ENCODE data around the gene C12orf42. TPM values are rescaled to one million over a fixed set of nuclear protein-coding genes. Genes with fewer than 3 reads are reported as not detected.

Gene C12orf42
- total RNA-seq, 1 experiment from 2014 or later = 0.37 TPM

DNA sequence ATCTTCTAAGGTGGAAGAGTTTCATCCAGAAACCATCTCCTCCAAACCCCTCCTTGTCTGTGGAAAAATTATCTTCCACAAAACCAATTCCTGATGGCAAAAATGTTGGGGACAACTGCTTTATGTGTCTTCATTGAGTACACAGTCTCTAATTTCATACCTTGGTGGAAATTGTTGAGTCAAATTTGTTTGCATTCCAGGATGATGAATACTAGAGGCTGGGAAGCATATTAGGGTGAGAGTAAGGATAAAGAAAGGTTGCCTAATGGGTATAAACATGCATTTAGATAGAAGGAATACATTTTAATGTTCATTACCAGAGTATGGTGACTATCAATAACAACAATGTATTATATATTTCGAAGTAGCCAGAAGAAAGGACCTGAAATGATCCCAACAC, 98.2 kb downstream of the C12orf42 start:
- ChIA-PET CTCF (no interaction called here), POLR2A (no interaction called here)
- no peak overlapping the region for H3K27ac Mint-ChIP-seq
- H3K4me3 Mint-ChIP-seq = no peak overlapping the region
- H3K27me3 Mint-ChIP-seq (ENCODE audit: low read depth) = no peaks in the 10 kb centered on the region
- DNase-seq (ENCODE audit: low spot score) = no peak
- peaks cover 16% of the 10 kb centered on the region for H3K4me1 Mint-ChIP-seq
- ATAC-seq = no peak
- no peaks in the 10 kb centered on the region for H3K36me3 Mint-ChIP-seq
- peaks cover 7% of the 10 kb centered on the region for H3K9me3 Mint-ChIP-seq
- TF ChIP-seq ZBTB21 (CRISPR knock-in tag; IDR thresholded peaks at IDR 0.05; ENCODE audit: borderline replicate concordance) = no peak
- TF ChIP-seq ZNF263 (CRISPR knock-in tag; IDR thresholded peaks at IDR 0.05; ENCODE audit: low read depth) = no peak
- TF ChIP-seq, protein P1, sequence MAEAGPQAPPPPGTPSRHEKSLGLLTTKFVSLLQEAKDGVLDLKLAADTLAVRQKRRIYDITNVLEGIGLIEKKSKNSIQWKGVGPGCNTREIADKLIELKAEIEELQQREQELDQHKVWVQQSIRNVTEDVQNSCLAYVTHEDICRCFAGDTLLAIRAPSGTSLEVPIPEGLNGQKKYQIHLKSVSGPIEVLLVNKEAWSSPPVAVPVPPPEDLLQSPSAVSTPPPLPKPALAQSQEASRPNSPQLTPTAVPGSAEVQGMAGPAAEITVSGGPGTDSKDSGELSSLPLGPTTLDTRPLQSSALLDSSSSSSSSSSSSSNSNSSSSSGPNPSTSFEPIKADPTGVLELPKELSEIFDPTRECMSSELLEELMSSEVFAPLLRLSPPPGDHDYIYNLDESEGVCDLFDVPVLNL (CRISPR knock-in tag; IDR thresholded peaks at IDR 0.05; ENCODE audit: borderline replicate concordance, low read depth) = no peak
- TF ChIP-seq, protein P2, sequence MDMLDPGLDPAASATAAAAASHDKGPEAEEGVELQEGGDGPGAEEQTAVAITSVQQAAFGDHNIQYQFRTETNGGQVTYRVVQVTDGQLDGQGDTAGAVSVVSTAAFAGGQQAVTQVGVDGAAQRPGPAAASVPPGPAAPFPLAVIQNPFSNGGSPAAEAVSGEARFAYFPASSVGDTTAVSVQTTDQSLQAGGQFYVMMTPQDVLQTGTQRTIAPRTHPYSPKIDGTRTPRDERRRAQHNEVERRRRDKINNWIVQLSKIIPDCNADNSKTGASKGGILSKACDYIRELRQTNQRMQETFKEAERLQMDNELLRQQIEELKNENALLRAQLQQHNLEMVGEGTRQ (CRISPR knock-in tag; IDR thresholded peaks at IDR 0.05) = no peak
- TF ChIP-seq CBFB (CRISPR knock-in tag; IDR thresholded peaks at IDR 0.05; ENCODE audit: low read depth) = no peak
- TF ChIP-seq NFYB (CRISPR knock-in tag; conservative IDR thresholded peaks at IDR 0.05; ENCODE audit: low read depth) = no peak
- TF ChIP-seq ZNF396 (CRISPR knock-in tag; IDR thresholded peaks at IDR 0.05; ENCODE audit: borderline replicate concordance) = no peak
- no peak for TF ChIP-seq FOXP1 (CRISPR knock-in tag; IDR thresholded peaks at IDR 0.05; ENCODE audit: borderline replicate concordance)
- TF ChIP-seq, protein P3, sequence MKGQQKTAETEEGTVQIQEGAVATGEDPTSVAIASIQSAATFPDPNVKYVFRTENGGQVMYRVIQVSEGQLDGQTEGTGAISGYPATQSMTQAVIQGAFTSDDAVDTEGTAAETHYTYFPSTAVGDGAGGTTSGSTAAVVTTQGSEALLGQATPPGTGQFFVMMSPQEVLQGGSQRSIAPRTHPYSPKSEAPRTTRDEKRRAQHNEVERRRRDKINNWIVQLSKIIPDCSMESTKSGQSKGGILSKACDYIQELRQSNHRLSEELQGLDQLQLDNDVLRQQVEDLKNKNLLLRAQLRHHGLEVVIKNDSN (CRISPR knock-in tag; IDR thresholded peaks at IDR 0.05) = no peak
- TF ChIP-seq, protein P4, sequence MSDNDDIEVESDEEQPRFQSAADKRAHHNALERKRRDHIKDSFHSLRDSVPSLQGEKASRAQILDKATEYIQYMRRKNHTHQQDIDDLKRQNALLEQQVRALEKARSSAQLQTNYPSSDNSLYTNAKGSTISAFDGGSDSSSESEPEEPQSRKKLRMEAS (CRISPR knock-in tag; IDR thresholded peaks at IDR 0.05) = no peak
- no peak for TF ChIP-seq GRHL2 (CRISPR knock-in tag; IDR thresholded peaks at IDR 0.05; ENCODE audit: insufficient replicate concordance, severe bottlenecking)
- no peak for TF ChIP-seq MYBL2 (CRISPR knock-in tag; IDR thresholded peaks at IDR 0.05)
- TF ChIP-seq, protein P5, sequence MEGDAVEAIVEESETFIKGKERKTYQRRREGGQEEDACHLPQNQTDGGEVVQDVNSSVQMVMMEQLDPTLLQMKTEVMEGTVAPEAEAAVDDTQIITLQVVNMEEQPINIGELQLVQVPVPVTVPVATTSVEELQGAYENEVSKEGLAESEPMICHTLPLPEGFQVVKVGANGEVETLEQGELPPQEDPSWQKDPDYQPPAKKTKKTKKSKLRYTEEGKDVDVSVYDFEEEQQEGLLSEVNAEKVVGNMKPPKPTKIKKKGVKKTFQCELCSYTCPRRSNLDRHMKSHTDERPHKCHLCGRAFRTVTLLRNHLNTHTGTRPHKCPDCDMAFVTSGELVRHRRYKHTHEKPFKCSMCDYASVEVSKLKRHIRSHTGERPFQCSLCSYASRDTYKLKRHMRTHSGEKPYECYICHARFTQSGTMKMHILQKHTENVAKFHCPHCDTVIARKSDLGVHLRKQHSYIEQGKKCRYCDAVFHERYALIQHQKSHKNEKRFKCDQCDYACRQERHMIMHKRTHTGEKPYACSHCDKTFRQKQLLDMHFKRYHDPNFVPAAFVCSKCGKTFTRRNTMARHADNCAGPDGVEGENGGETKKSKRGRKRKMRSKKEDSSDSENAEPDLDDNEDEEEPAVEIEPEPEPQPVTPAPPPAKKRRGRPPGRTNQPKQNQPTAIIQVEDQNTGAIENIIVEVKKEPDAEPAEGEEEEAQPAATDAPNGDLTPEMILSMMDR (IDR thresholded peaks at IDR 0.05) = no peak
- no peak for TF ChIP-seq OVOL2 (CRISPR knock-in tag; IDR thresholded peaks at IDR 0.05; ENCODE audit: borderline replicate concordance)
- TF ChIP-seq CREB1 (CRISPR knock-in tag; IDR thresholded peaks at IDR 0.05) = no peak
- no peak for TF ChIP-seq TCF7 (CRISPR knock-in tag; IDR thresholded peaks at IDR 0.05; ENCODE audit: low read depth)
- TF ChIP-seq, protein P6, sequence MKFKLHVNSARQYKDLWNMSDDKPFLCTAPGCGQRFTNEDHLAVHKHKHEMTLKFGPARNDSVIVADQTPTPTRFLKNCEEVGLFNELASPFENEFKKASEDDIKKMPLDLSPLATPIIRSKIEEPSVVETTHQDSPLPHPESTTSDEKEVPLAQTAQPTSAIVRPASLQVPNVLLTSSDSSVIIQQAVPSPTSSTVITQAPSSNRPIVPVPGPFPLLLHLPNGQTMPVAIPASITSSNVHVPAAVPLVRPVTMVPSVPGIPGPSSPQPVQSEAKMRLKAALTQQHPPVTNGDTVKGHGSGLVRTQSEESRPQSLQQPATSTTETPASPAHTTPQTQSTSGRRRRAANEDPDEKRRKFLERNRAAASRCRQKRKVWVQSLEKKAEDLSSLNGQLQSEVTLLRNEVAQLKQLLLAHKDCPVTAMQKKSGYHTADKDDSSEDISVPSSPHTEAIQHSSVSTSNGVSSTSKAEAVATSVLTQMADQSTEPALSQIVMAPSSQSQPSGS (CRISPR knock-in tag; IDR thresholded peaks at IDR 0.05; ENCODE audit: borderline replicate concordance, low read depth) = no peak
- no peak for TF ChIP-seq NR2C2 (CRISPR knock-in tag; IDR thresholded peaks at IDR 0.05)
- TF ChIP-seq, protein P7, sequence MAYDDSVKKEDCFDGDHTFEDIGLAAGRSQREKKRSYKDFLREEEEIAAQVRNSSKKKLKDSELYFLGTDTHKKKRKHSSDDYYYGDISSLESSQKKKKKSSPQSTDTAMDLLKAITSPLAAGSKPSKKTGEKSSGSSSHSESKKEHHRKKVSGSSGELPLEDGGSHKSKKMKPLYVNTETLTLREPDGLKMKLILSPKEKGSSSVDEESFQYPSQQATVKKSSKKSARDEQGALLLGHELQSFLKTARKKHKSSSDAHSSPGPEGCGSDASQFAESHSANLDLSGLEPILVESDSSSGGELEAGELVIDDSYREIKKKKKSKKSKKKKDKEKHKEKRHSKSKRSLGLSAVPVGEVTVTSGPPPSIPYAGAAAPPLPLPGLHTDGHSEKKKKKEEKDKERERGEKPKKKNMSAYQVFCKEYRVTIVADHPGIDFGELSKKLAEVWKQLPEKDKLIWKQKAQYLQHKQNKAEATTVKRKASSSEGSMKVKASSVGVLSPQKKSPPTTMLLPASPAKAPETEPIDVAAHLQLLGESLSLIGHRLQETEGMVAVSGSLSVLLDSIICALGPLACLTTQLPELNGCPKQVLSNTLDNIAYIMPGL (CRISPR knock-in tag; IDR thresholded peaks at IDR 0.05) = no peak
